CD4-positive, alpha-beta T cell treated with Interleukin-10 for 1 hour (primary cell): Measurements from ENCODE around the gene KDM4B.
"Not testable (repeated sequence)": the region's sequence is repeated elsewhere in the genome, so short reads cannot be mapped to it uniquely, and the experiment has no call there.

ENCODE experiments used
- DNase-seq: peaks from one replicate; pipeline ENCODE4 v3.0.0-alpha.2; 2020

KDM4B gene

DNA sequence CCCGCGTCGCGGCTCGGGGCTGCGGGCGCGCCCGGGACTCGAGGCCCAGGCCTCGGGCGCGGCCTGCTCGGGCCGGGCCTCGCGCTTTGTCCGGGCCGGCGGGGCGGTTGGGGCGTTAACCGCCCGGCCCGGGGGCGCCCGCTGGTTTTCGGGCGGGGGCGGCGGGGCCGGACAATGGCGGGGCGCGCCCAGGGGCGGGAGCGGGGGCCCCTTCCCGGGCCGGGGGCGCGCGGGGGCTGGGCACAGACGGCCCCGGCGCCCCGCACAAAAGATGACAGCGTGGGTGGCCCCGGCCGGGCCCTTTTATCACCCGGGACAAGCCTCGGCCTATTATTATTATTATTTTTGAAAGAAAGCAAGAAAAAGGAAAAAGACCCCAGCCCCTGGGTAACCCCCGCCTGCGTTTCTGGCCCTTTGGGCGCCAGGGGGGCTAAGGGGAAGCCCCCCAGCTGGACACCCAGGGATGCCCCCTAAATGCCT is 419 bp downstream of the KDM4B start:
- DNase-seq: no peak

DNA sequence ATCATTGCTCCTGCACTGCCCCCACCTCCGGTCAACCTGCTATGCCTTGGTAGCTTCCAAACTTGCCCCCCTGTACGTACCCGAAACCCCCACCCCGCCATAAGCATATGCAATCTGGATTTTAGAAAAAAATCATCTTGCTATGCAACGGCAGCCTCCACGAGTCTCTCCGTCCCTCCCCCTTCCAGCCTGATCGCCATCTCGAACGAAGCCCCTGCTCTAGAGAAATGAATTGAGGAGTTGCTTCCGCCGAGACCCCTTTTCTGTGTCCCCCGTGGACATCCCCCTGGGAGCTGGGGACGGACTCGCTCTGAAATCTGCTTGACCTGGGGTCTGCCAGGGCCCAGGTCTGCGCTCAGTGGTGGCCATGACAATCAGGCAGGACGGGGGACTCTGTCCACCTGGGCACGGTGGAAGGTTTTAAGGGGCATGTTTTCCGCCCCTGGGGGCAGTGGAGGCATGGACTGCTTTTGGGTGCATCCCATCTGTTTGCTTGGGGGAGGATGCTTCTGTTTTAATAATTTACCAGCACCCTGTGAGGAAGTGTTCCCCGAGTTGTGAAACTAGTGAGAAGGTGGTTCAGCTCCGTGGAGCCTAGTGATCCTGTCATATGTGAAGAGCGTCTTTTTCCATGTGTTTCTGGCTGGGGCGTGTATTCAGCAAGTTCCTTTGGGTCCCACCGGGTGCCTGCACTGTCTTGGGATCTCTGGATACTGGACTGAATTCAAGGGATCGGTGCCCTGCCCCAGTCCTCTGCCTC is 1.0 kb downstream of the KDM4B start:
- DNase-seq: peak; percentile 15

DNA sequence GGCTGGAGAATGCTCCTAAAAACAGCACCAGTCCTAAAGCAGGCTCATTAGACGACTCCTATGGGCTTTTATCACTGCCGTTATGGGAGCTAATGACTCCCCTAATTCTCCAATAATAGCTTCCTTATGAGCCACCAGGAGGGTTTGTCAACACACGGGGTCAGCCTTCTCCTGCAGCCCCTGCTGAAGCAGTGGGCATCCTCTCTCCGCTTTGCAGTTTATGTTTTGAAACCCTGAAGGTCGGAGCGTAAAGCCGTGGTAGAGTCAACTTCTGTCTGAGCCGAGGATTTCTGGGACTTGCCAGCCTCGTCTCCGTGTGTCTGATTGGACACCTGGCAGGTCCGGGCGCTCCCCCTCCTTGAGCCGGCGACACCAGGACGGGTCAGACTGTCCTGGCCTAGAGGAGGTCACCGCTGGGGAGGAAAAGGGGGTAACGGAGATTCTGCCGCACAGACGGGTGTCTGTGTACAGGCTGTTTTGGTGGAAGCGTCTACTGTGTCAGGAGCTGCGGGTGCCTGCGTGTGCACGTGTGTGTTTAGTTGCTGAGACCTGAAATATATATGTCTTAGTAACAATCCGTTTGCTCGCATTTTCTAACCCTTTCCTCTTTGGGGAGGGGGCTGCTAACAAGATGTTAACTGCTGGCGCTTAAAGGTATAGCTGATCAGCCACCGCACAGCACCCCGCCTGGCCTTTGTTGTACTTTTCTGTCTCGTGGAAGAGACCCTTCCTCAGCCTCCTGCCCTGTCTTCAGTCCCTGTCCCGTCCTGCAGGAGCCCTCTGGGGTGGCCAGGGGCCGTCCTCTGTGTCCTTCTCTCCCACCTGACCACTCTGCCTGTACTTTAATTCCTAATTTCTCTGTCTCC is 1.9 kb downstream of the KDM4B start:
- peak; percentile 7 for DNase-seq

DNA sequence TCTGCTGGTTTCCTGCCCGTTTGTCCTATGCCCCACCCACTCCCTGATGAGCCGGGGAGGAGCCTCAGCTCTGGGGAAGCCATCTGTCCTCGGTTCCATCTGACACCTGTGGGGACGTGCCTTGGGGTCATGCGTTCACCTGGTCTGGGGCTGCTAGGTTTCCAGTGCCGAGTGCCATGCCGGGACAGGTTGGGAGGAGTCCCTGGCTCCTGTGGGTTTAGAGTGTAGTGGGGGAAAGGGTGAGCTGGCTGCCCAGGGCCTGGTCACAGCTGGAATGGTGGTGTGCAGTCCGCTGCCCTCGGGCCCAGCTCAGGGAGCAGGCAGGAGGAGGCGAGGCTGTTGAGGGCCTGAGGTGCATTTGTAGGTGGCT is 2.5 kb downstream of the KDM4B start:
- DNase-seq: peak; percentile 22

DNA sequence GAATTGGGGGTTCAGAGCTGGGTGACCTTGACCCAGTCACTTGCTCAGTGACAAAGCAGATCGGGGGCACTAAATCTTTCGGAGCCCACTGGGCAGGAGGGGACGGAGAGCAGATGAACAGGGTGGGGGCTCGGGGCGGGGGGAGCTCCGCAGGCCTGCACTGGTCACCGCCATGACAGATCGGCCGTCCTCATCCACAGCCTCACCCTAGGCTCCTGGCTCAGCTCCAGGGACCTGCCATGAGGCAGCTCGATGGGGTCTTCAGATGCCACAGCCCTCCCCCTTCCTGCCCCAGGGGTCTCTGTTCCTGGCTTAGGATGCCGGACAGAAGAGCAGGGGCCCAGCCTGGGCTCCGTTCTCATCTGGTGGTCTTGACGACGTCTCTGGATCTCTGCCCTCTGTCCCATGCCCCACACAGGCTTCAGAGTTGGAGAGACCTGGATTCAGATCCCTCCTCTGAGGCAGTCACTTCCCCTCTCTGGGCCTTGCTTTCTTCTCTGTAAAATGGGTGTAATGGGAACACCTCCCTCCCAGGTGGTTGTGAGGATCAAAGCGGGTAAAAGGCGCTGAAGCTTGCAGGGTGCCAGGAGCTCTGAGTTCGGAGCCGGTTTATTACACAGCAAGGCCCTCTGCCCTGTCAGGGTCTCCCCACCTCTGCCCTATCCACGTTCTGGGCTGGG is 3.0 kb downstream of the KDM4B start:
- no peak for DNase-seq

DNA sequence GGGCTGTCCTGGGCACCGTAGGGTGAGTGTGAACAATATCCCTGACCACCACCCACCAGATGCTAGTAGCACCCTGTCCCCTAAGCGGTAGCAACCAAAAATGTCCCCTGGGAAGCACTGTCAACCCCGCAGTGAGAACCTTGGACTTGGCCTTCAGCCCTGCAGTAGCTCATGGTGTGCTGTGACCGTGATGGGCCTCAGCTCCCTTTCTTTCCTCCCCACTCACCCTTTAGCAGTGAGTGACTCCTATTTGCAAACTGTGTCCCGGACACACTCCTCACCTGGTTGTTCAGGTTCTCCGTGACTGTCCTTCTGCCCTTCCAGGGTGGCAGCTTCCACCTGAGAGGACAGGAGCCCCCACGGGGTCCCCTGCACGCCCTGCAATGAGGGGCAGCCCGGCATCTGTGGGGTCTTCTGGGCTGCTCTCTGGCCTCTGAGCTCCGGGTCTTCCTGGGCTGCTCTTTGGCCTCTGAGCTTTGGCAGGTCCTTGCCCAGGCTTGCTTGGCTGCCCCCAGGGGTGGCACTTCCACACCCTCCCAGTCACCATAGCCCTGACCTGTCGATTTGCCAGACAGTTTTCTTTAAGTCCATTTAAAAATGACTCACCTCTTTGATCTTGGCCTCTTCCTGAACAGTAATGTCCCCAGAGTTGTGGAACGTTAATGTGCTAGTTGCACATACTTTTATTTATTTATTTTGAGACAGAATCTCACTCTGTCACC is 3.8 kb downstream of the KDM4B start:
- no peak for DNase-seq

DNA sequence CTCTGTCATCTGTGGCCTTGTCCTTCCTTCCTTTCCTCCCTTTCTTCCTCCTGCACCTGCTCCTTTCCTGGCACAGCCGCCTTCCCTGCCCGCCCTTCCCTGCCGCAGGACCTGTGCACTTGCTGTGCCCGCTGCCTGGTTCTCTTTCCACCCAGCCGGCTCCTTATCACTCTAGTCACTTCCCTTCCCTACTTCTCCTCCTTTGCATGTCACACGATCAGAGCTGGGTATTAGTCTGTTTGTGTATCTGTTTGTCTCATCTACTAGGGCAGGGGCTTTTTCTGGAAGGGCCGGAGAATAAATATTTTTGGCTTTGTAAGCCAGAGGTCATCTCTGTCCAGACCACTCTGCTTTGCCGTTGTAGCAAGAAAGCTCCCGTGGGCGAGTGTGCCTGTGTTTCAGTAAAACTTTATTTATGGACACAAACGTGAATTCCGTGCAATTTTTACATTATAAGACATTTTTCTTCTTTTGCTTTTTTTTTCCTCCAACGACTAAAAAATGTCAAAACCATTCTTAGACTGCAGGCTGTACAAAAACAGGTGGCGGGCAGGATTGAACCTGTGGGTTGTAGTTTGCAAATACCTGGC is 6.1 kb downstream of the KDM4B start:
- no peak for DNase-seq

DNA sequence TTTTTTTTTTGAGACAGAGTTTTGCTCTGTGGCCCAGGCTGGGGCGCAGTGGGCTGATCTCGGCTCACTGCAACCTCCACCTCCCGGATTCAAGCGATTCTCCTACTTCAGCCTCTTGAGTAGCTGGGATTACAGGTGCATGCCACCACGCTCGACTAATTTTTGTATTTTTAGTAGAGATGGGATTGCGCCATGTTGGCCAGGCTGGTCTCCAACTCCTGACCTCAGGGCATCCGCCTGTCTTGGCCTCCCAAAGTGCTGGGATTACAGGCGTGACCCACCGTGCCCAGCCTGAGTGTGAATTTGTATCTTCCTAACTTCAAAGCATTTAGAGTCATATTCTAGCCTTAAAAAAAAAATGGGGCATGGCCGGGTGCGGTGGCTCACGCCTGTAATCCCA is 6.7 kb downstream of the KDM4B start:
- DNase-seq: not testable (repeated sequence)

DNA sequence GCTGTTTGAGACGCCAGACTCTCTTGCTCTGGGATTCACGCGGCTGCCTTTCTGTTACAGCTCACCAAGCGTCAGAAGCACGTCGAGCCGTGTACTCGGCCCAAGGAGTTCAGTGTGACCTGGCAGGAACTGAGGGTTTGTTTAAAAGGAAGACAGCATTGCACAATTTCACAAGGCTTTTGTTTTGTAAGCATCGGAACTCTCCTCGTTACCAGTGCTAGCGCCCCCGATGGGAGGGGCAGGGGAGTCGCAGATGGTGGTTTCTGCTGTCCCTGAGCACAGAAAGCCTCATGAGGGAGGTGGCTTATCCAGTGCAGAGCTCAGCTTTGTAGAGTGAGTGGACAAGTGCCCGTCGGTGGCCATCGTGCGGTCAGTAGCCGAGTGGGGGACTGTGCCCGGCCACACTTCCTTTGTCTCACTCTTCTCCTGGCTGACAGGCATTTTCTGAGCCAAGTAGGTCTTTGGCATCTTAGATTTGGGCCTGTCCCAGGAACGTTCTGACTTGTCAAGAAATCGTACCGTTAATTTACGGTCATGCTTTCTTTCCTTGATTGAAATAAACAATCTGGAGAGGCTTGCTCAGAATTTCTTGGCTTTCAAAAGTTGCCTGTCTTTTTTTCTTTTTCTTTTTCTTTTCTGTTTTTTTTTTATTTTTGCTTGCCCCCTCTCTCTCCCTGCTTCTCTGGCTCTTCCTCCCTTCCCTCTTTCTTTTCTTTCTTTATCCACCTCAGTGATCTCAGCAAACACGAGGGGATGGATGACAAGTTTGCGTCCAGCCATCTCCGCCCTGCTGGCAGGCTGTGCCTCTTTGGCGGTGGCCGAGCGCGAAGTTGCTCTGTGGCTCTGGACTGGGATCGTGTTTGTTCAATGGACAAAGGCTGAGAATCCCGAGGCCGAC is 7.7 kb downstream of the KDM4B start:
- DNase-seq: peak; percentile 25

DNA sequence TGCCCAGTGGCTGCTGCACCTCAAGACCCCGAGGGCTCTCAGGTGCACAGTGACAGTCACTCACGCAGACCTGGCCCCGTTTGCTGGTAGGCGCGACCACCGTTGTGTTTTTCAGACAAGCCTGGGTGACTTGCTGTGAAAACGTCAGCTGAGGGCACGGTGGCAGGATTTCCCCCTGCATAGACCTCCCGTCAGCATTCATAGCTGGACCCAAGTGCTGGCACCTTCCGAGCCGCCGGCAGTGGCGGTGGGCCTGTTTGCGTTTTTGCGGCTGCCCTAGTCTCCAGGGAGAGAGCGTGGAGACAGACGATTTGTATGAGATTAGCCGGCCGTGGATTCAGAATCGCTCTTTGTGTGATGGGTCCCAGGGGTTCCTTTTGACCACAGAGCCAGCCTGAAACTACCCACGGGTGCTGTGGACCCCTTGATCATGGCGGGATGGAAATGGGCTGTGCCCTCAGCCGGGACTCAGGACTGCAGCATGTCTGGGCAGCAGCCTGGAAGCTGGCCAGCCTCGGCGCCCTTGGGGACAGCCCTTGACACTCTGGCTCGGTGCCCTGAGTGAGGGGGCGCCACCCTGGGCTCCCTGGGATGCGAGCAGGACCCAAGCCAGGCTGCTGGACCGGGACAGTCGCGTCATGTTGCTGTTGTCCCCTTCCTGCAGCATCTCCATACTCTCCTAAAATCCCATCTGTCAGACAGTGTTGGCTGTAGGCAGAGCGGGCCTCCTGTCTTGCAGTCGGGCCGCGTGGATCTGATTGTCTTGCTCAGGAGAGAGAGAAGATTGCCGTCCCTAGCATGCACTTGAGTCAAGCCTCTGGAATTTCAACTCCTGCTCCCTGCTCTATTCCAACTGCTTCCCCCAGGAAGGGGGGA is 8.6 kb downstream of the KDM4B start:
- no peak for DNase-seq

DNA sequence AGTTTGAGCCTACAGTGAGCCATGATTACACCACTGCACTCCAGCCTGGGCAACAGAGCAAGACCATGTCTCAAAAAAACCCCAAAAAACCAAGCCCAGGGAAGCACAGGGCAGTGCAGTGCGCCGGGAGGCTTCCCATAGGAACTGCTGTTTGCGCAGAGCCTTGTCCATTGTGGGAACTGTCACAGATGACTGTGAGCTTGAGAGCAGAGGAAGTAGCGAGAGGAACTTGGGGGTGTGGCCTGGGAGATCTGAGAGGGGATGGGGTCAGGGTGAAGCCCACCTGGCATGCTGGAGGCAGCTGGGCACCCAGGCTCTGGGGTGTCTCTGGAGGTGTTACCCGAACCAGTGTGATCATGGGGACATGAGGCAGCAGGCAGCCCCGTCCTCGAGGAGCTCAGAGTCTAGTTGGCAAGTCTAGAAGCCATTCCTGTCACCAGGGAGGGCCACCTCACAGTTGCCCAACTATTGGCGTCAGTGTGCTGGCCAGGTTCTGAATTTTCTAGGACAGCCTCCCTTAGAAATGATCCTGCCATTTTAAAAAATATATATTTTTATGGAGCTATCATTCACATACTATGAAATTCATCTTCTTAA is 10.4 kb downstream of the KDM4B start:
- DNase-seq: no peak

DNA sequence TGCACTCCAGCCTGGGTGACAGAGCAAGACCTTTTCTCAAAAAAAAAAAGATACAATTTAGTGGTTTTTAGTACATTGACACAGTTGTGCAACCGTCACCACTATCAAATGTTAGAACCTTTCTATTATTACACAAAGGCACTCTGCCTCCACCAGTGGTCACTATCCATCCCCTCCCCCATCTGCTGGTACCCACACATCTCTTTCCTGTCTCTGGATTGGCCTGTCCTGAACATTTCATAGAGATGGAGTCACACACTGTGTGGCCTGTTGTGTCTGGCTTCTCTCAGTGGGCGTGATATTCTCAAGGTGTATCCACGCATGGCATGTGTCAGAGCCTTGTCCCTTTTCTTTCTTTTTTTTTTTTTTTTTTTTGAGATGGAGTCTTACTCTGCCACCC is 11.2 kb downstream of the KDM4B start:
- no peak for DNase-seq

DNA sequence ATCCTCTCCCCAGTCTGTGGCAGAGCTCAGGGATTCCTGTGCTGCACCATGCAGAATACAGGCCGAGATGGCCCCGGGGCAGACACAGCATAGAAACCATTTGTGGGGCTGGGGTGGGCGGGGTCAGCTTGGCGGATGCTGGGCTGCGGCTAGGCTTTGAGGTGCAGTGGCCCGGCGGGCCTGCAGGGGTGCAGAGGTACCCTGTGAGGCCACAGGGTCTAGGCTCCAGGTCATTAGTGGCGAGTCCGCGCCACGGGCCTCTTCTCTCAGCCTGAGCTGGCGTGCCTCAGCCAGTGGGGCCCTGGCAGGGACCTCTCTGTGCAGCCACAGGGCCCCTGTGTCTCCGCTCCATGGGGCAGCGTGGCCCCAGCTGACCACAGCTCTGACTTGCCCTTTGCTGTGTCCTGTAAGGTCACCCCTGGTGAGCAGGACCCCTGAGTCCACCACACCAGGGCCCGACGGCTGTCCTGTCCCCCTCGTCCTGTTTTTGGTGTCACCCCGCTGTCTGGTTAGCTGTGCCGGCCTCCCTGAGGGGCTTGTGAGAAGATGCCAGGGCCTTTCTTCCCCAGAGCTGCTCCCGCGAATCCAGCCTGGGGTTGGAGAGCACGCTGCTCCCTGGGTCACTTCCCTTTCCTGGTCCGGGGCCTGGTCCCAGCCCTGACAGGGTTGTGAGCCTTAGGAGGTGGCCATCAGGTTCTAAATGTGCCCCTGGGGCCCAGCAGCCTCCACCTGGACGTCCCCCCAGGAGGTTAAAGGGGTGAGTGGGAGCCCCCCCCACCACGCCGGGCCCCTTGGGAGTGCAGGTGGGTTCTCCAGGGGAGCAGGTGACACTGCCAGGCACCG is 12.1 kb downstream of the KDM4B start:
- DNase-seq: no peak

DNA sequence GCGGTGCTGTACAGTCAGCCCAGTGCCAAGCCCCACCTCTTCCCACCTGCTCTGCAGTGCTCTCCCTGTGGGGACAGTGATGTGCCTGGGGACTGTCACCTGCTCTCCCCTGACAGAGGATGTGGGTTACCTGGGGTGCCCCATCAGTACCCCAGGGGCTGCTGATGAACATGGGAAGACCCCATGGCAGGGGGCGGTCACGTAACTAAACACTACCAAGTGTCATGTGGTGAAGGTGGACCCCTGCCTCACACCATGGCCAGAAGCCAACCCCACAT is 12.7 kb downstream of the KDM4B start:
- DNase-seq: no peak

DNA sequence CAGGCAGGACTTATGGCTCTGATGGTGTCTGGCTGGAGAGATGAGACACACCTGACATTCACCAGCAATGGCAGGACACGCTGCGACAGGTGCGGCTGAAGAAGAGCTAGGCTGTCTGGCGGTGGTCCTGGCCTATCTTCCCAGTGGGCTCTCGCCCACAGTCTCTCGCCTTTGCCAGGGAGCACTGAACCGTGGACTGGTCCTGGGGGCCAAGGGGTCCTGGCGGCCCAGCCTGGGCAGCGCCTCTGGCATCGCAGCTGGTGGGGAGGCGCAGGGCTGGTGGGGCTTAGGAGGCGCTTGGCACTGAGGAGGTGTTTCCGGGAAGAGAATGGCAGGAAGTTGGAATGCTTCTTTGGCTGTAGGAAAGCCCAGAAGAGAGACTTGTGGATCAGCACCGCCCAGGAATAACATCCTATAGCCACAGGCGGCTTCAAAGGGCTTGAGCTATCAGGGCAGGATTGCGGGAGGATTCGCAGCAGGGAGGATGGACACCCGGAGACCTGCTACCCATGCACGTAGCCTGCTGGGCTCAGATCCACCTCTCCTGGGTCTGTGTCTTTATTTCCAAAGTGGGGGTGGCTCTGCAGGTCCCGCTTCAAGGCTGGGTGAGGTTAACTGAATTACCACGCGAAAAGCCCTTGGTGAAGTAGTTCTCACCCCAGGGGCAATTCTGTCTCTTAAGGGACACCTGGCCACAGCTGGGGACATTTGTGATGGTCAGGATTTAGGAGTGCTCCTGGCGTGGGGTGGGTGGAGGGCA is 14.6 kb downstream of the KDM4B start:
- DNase-seq: no peak

DNA sequence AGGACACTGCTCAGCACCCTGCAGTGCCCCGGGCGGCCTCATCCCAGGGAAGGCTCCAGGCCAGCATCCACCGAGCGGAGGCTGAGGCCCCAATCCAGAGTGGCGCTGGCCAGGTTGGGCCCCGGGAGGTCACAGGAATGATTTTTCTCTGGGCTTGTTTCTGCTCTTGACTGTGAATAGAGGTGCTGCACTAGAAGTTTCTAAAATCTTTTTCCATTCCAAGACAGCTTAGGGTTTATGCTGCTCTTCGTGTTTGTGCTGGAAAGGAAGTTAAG is 15.1 kb downstream of the KDM4B start:
- no peak for DNase-seq

DNA sequence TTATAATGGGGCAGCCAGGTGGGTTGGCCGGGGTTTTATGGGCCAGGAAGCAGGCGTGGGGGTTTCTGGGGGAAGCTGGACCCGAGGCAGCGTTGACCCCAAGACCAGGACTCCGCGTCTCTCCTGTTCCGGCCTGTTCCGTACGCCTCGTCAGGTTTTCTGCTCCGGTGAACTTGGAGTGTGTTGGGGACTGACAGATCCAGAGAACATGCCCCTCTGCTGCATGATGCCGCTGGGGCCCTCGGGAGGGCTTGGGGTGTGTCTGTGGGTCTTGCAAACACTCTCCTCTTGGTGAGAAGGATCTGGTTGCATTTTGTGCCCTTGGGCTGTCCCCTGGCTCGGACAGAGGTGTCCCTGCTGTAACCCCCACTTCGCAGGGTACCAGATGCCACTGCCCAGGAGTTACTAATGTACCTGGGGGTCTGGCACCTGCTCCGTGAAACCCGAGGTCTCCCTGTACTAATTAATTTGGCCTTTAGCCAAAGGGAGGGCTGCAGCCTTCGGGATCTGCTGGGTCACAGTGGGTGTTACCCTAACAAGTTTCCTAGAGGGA is 15.6 kb downstream of the KDM4B start:
- no peak for DNase-seq

DNA sequence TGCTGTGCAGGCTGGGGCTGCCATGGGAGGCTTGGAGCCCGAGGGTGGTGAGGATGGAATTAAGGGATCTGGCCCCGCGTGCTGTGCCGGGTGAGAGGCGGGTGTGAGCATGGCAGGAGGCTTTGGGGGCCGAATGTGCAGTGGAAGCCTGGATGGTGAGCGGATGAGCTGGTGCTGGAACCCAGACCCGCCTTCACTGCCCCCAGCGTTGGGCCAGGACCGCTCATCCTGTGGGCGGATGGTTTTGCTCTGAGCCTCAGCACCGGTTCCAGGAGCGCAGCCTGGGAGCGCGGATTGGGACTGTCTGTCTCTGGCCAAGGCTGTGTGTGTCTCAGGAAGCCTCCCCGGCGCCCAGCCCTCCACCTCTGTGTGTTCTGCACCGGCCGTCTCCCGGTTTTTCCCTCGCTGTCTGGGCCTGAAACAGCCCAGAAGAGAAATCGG is 16.7 kb downstream of the KDM4B start:
- no peak for DNase-seq
